Activated CD8-positive, alpha-beta memory T cell treated with anti-CD3 and anti-CD28 coated beads for 1 hour (primary cell): ENCODE data around the gene WWOX.

Experiments used
- DNase-seq, 2 donors: peaks; one replicate each; pipeline ENCODE4 v3.0.0-alpha.2; 2020; ENCODE audit warnings: low read depth in 1 of 2; ENCODE audit errors: extremely low read depth in 1 of 2

Gene WWOX

DNA sequence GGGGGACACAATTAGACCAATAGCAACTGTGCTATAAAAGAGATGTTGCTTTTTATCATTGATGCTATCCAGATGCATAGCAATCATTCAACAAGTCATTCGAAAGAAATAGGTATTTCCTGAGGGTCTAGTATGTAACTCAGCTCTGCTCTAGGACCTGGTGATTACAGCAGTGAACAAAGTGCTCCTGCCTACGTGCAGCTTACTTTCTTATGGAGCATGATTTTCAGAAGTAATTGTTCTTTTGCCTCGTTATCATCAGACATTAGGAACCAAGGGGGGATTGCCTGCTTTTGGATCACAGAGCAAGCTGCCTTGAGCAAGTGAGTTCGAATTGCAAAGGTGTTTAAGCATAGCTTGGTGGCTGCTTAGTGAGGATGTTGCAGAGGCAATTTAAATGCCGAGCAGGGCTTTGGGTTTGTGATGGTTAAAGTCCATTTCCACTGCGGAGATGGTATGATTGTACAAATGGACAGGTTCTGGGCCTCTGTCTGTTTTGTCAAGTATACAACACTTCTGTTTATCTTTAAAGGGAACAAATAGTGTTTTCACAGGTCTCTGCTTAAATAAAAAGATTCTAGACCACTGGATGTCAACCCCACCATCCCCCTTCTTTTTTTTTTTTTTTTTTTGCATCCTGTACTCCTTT, 41.5 kb downstream of the WWOX start:
- DNase-seq = no peak

DNA sequence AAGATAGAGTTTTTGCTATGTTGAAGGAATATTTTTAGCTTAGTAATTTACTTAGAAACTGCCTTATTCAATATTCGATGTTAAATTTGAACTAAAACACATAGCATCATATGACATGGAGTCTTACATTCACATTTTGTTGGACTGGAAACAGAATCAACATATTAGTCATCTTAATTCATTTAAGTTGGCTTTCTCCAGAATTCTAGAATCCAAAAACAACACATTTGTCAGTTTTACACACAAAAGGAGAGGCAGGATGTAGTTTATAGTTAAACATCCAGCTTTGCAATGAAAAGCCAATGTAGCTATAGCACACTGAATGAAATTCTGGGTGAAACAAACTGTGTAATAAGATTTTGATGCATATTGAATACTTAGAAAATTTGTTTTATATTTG, 43.3 kb downstream of the WWOX start:
- no peak for DNase-seq

DNA sequence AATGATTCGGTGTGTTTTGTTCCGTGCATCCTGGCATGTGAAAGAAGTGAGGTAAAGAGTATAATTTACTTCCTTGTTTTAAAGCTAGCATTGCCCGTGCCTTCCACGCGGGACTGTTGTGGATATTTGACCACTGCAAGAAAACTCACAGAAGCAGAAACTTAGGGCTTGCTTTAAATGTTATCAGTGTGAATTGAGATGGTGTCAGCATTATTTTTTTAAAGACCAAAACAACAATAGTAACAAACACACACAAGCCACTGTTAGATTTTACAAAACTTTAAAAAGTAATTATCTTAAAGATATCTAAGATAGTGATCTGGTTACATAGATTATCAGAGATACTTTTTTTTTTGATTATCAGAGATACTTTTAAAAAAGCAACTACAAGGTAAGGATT, 47.4 kb downstream of the WWOX start:
- no peak for DNase-seq

DNA sequence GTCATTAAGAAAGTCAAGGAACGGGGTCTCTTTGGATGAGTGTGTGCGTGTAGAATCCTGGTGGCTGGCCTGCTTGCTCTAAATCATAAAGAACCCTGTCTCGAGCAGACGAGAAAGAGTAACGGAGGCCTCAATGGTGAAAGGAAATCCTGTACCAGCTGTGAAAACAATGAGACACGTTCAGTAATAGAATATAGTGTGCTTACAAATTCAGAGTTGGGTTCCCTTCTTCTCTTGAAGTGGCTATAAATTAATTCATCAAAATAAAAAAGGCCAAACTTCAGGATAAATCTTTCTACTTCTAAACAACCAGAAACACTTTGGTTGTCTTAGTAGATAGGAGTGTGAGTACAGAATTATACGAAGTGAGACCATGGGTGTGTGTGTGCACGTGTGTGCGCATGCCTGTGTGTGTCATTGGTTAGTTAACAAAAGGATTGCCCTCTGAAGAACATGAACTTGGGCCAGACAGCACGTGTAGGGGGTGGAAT, 48.5 kb downstream of the WWOX start:
- DNase-seq = no peak

DNA sequence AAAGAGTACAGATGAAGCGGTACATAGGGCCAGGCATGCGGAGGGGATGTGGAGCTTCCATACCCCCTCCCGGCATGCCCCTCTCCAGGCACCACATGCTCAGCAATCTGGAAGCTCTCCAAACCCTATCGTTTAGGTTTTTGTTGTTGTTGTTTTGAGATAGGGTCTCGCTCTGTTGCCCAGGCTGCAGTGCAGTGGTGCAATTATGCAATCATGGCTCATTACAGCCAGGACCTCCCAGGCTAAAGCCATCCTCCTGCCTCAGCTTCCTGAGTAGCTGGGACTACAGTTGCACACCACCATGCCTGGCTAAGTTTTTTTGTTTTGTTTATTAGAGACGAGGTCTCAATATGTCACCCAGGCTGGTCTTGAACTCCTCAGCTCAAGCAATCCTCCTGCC, 50.8 kb downstream of the WWOX start:
- DNase-seq = no peak

DNA sequence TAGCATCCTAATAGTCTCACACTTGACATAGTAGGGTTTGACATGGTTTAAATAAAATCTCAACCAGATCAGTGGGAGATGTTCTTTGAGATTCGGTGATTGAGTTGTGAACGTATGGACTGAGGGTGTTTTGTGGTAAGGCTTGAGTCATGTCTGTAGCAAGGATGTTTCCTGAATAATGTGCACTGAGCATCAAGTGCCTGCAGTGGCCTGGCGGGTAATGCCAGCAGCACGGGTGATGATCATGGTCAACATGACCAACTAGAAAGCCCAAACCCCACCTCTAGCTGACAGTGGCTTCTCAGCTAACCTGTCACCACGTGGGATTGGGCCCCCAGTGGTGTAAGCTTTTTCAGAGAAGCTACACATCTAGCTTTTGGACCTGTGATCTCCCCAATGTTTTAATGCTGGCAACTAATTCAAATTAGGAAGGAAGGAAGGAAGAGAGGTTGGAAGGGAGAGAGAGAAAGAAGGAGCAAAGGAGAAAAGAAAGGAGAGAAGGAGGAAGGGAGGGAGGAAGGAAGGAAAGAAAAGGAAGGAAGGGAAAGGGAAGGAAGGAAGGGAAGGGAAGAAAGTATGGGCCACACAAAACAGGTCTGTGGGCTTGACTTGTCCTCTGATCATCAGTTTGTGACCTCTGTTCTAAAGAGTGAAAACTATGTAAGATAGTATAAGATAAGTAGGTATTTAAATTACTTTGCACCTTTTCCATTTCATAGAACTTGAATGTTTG, 55.4 kb downstream of the WWOX start:
- no peak for DNase-seq

DNA sequence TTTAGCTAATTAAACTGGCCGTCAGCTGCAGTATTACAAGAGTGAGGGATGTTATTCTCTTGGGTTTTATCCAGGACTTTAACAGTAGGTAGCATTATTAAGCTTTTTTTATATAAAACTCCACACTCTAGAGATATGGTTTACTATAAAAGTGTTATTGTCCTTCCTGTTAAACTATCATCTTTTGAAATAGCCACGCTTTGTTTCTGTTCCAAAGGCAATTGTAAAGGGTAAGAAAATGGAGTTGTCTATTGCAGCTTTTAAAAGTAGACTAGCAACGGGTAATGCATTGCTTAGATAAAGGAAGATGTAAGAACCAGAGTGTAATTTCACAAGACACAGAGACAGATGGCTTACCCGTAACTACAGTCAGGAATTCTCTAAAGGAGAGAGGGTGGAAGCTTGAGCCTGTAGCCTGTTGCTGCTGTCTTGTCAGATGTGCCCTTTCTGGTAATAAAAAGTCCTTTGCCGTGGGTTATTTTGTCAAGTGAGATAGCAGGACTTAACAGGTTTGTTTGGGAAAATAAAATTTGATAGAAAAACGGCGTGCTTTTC, 56.4 kb downstream of the WWOX start:
- no peak for DNase-seq

DNA sequence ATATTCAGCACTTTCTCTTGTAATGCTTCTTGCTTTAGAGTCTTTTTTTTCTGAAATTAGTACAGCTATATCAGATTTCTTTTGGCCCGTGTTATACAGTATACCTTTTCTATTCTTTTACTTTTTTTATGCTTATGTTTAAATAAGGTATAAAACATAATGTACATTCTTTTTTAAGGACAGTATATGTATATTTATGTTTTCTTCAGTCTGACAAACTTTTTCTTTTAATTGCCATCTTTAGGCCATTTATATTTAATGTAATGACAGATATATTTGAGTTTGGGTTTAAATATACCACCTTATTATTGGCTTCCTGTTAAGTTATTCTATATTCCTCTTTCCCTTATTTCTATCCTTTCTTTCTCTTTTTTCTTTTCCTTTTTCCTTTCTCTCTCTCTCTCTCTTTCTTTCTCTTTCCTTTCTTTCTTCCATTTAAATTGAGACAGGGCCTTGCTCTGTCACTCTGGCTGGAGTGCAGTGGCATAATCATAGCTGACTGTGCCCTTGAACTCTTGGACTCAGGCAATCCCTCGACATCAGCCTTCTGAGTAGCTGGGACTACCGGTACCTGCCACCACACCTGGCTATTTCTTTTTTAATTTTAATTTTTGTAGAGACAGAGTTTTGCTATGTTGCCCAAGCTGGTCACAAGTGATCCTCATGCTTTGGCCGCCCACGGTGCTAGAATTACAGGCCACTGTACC, 61.7 kb downstream of the WWOX start:
- DNase-seq = no peak

DNA sequence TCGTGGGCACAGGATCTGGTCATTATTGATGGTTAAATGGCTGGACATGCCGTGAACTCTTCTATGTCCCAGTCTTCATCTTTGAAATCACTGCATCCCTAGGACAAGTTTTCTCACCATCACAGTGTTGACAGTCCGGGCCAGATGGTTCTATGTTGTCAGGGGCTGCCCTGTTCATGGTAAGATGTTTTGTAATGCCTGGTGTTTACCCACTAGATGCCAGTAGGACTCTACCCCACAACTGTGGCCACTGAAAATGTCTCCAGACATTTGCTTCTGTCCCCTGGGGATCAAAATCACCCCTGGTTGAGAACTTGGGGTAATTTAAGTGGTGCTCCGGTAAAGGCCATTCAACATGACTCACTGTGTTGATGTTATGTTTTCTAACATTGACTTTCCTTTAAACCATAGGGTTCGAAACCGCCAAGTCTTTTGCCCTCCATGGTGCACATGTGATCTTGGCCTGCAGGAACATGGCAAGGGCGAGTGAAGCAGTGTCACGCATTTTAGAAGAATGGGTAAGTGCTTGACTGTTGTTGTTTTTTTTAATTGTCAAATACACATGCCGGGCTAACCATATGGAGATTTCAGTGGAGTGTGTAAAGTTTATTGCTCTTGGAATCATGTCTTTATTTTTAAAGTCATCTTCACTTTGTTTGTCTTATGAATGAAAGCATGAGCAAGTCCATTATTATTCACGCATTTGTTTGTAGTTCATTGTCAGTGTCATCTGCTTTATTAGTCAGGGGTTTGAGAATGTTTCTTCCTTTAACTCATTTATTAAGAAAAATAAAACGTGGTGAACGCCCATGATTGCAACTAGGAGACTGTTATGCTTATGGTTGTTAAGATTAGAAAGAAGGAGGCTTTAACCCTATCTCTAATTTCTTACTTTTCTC, 64.6 kb downstream of the WWOX start:
- no peak for DNase-seq

DNA sequence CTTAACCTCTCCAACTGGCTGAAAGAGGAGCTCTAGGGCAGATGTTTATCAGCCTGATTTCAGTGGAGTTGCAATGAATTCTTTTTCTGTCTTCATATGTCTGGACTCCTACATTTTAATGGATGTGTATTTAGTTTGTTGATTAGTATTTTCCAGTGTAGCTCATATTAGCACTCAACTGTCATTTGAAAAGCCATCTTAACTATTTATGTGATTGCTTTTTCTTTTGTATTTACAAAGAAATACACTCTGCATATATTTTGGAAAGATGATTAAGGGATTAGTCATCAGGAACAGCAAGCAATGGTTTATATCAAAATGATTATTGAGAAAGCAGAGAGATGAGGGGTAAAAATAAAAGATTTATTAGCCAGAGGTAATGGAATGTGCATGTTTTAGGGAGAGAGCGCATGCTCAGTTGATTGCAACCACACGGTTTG, 71.1 kb downstream of the WWOX start:
- DNase-seq = no peak

DNA sequence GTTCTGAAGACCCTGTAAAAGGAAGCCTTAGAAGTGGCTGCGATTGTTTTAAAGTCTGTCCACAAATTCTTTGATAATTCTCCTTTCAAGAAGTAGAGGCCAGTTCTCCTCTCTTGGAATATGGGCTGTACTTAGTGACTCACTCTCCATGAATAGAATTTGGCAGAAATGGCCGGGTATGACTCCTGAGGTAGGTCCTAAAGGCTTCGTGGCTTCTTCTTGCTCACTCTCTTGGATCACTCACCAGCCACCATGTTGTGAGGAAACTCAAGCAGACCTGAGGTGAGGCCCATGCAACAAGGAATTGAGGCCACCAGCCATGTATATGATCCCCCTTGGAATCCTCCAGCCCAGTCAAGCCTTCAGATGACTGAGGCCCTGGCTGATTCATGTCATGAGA, 75.8 kb downstream of the WWOX start:
- DNase-seq = no peak

DNA sequence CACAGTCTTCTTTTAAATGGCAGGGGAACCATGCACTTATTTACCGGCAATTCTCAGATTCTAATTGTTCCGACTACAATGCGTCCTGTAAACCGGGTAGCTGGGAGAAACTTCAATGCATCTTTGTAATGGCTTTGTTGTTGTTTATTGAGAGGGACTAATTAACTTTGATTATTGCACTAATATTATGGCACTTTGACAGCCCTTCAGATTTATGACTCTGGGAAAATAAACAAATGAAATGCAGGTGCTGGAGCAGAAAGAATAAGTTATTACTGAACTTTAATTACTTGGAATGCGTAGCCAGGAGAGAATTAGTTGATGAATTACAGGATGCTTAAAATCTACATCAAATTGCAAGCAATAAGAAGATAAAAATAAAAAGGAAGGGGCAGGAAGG, 77.0 kb downstream of the WWOX start:
- no peak for DNase-seq

DNA sequence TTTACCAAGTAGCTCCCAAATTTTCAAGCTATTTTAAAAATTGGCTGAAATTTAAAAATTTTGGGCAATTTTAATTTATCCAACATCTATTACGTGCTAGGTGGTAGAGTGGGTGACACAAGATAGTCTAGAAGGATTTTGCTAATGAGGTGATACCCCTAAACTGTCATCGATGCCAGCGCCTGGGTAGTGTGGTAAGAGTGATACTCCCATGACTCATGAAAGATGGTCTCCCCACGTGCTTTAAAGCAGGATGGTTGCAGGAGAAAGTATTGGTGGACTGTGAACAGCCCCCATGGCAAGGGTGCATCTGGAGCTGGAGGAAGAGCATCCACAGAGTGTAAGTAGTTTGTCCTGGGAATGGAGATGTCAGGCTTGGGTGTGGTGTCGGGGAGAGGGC, 77.8 kb downstream of the WWOX start:
- no peak for DNase-seq

DNA sequence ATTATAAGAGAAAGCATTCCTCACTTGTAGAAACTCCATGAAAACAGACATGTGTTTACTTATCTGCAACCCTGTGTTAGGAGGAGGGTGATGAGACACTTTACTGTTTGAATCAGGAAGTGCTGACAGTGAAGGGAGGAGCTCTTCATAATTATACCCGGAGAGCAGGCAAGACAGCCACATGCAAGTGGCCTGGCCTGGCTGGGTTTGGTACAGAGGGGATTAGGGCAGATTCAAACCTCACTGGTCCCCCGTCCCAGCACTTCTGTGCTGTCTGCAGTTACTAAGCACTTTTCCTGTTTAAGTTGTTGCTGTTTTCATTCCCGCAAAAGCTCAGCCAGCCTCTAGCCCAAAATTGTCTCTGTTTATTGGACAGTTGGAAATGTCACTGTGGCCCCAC, 78.5 kb downstream of the WWOX start:
- DNase-seq = no peak

DNA sequence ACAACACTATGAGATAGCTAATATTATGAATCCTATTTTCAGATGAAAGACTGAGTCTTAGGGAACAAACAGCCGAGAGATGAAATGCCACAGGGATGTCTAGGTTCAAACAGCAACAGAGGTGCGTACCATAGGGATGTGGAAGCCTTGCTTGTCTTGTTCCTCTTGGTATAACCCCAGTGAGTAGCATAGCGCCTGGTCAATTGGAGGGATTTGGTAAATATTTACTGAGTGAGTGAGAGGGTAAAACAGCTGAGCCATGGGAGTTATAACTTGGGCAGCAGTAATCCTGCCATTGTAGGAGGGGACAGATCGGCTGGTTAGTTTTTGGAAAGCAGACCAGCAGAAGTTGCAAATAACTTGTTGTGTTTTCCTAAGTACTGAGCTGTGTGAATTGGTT, 80.2 kb downstream of the WWOX start:
- DNase-seq = no peak

DNA sequence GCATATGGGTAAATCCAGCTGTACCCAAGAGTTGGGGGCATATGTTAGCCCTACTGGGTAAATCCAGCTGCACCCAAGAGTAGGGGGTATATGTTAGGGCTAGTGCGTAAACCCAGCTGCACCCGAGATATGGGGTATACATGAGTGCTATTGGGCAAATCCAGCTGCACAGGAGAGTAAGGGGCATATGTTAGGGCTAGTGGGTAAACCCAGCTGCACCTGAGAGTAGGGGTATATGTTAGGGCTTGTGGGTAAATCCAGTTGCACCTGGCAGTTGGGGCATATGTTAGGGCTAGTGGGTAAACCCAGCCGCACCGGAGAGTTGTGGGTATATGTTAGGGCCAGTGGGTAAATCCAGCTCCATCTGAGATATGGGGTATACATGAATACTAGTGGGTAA, 80.9 kb downstream of the WWOX start:
- no peak for DNase-seq

DNA sequence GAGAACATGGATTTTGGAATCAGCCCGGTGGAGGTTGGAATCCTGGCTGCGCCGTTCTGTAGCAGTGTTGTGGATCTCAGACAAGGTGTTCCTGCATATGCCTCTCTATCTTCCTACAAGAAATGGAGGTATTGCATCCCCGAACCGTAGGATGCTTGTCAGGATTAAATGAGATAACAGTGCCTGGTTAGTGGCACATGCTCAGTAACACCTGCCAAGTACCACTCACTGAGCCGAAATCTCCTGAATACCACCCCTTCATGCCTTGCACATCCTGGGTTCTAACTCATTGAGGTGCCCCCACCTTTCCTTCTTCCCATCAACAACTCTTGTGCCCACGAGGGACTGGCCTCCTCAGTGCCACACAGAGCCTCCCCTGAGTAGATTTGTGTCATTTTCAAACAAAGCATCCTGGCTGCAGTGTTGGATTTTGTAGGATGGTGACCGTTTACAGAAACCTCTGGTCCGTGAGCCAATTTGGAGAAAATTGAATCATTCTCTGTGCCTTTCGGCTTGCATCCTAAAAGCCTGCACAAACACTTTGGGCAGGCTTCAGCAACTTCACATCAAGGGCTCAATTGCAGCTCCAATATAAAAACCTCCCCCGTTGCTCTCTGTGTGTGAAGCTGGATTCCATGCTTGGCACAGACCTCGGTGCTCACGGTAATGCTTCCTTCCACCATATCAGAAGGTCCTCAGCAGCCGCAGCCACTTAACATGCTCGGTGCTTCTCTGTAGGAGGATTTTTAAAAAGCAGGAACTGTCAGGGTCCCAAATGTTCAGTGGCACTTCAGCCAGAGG, 84.2 kb downstream of the WWOX start:
- no peak for DNase-seq

DNA sequence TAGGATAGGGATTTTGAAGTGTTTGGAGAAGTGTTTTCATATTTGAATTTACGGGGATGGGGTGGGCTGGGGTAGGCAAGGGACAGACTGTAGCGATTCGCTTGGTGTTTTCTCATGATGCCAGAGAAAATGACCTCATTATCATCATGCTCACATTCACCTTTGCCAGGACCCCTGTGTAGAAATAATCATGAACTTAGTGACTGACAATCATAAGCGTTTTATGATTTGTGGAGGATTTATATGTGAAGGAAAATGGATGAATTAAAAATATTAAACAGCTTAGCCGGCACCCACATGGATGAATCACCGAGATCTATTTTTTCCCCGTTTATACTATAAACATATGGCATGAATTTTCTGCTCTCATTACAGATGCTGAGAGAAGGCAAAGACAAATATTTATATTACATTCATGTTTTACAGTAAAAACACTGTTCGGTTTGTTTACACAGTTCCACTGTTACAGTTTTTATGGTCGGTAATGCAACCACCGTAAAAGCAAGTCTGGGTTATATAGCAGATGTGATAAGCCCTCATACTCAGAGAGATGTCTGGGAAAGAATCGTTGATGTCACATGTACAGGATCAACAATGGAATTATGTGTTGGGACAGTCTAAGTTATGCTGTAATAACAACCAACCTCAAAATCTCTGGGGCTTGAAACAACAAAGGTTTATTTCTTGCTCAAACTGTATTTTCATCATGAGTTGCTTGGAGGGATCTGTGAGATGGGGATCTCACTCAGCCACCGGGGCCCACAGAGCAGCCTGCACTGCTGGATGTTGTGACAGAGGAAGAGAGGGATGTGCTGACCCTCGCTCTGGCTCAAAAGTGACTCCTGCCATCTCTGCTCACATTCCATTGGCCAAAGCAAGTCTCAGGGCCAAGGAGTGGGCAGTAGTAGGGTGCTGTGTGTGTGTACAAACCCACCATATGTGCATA, 85.1 kb downstream of the WWOX start:
- DNase-seq = no peak

DNA sequence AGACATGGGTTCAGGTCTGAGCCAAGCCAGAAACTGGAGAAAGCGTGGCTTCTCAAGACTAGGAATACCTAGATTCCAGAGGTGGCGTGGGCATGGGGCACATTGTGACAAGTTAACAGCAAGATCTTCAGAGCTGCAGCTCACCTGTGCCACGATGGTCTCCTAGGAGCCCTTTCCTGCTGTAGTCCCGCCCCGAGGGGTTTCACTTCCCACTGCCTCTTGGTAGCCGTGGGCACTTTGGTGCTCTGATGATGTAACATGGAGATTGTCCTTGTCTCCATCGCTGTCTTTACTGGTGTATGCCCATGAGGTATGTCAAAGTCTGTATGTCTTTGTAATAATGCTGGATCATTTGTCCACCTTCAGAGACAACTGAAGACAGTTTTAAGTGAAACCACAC, 89.7 kb downstream of the WWOX start:
- no peak for DNase-seq
